Neural cell (in vitro differentiated cells): ENCODE data around the gene MREG. TPM values are rescaled to one million over a fixed set of nuclear protein-coding genes. Genes with fewer than 3 reads are reported as not detected.

Experiments used
- H2AFZ ChIP-seq: fragments of 200-600, 300-800 bp; sonication (generic), shearing (Covaris generic); 2 replicates; pipeline ENCODE4 v1.6.0; 2014; ENCODE audit warnings: low read depth, mild to moderate bottlenecking, antibody characterized with exemption, low read length, moderate library complexity
- H3F3A ChIP-seq: fragments of 200-600 bp; shearing (Covaris generic); 2 replicates; pipeline ENCODE4 v1.6.1; 2016; ENCODE audit warnings: mild to moderate bottlenecking, moderate library complexity, mixed read lengths, antibody characterized with exemption, low read length; ENCODE audit not compliant: insufficient read depth, poor library complexity, severe bottlenecking
- H3K27ac ChIP-seq: fragments of 200-600, 300-800 bp; sonication (generic), shearing (Covaris generic); 2 replicates; pipeline ENCODE4 v1.5.1; 2014; ENCODE audit warnings: mild to moderate bottlenecking, low read length, moderate library complexity
- H3K27me3 ChIP-seq: fragments of 300-800, 200-600 bp; sonication (generic), shearing (Covaris generic); 2 replicates; pipeline ENCODE4 v1.6.0; 2014; ENCODE audit warnings: mild to moderate bottlenecking, low read depth, low read length, moderate library complexity; ENCODE audit not compliant: insufficient read depth
- H3K36me3 ChIP-seq: fragments of 300-800, 200-600 bp; sonication (generic), shearing (Covaris generic); 2 replicates; pipeline ENCODE4 v1.5.1; 2014; ENCODE audit warnings: mild to moderate bottlenecking, antibody characterized with exemption, low read length, moderate library complexity; ENCODE audit not compliant: insufficient read depth
- H3K4me2 ChIP-seq: fragments of 300-800, 200-600 bp; sonication (generic), shearing (Covaris generic); 2 replicates; pipeline ENCODE4 v1.6.0; 2014; ENCODE audit warnings: mild to moderate bottlenecking, low read length
- H3K4me3 ChIP-seq: fragments of 300-800, 200-600 bp; sonication (generic), shearing (Covaris generic); 2 replicates; pipeline ENCODE4 v1.5.1; 2014; ENCODE audit warnings: mild to moderate bottlenecking, low read length, moderate library complexity
- H3K79me2 ChIP-seq: fragments of 200-600 bp; shearing (Covaris generic); replicated peaks from 2 replicates; pipeline ENCODE4 v1.6.0; 2014; ENCODE audit warnings: mild to moderate bottlenecking, low read length, moderate library complexity; ENCODE audit not compliant: insufficient read depth
- H3K9ac ChIP-seq: fragments of 300-800, 200-600 bp; sonication (generic), shearing (Covaris generic); 2 replicates; pipeline ENCODE4 v1.6.1; 2016; ENCODE audit warnings: mild to moderate bottlenecking, low read length, mixed read lengths
- H3K9me2 ChIP-seq: fragments of 200-600 bp; shearing (Covaris generic); 2 replicates; pipeline ENCODE4 v1.6.1; 2016; ENCODE audit warnings: mild to moderate bottlenecking, low read length, mixed read lengths; ENCODE audit not compliant: insufficient read depth
- H3K9me3 ChIP-seq: fragments of 200-600, 300-800 bp; sonication (generic), shearing (Covaris generic); 2 replicates; pipeline ENCODE4 v1.6.1; 2016; ENCODE audit warnings: mild to moderate bottlenecking, mixed run types, low read length, moderate library complexity, mixed read lengths
- H4K20me1 ChIP-seq: fragments of 200-600 bp; shearing (Covaris generic); 2 replicates; pipeline ENCODE4 v1.6.1; 2016; ENCODE audit warnings: mild to moderate bottlenecking, mixed run types; ENCODE audit not compliant: insufficient read depth
- CTCF ChIP-seq: fragments of 450-650 bp; IDR thresholded peaks from 2 replicates; pipeline ENCODE4 v1.5.1; 2014; ENCODE audit warnings: antibody characterized with exemption, mild to moderate bottlenecking, moderate library complexity; ENCODE audit not compliant: poor library complexity, severe bottlenecking
- EP300 ChIP-seq: fragments of 450-650 bp; conservative IDR thresholded peaks from 2 replicates; pipeline ENCODE4 v1.6.1; 2014; ENCODE audit warnings: antibody characterized with exemption, mild to moderate bottlenecking, moderate library complexity; ENCODE audit not compliant: poor library complexity, severe bottlenecking
- EZH2 ChIP-seq: fragments of 200-600, 300-800 bp; shearing (Covaris generic), sonication (generic); IDR thresholded peaks from 2 replicates; pipeline ENCODE4 v1.6.1; 2014; ENCODE audit warnings: antibody characterized with exemption, low read length, borderline replicate concordance, mild to moderate bottlenecking; ENCODE audit not compliant: insufficient read depth, poor library complexity, severe bottlenecking
- MXI1 ChIP-seq: fragments of 450-650 bp; conservative IDR thresholded peaks from 2 replicates; pipeline ENCODE4 v1.6.1; 2014; ENCODE audit warnings: antibody characterized with exemption, mild to moderate bottlenecking; ENCODE audit not compliant: poor library complexity, severe bottlenecking
- POLR2AphosphoS5 ChIP-seq: IDR thresholded peaks from 2 replicates; pipeline ENCODE4 v1.6.1; 2012
- RAD21 ChIP-seq: fragments of 450-650 bp; conservative IDR thresholded peaks from 2 replicates; pipeline ENCODE4 v1.6.1; 2014; ENCODE audit warnings: antibody characterized with exemption, mild to moderate bottlenecking, moderate library complexity
- REST ChIP-seq: IDR thresholded peaks from 2 replicates; pipeline ENCODE4 v1.6.1; 2012; ENCODE audit warnings: borderline replicate concordance
- SMC3 ChIP-seq: fragments of 450-650 bp; conservative IDR thresholded peaks from 2 replicates; pipeline ENCODE4 v1.6.1; 2014; ENCODE audit warnings: antibody characterized with exemption, mild to moderate bottlenecking, moderate library complexity; ENCODE audit not compliant: poor library complexity
- TAF1 ChIP-seq: IDR thresholded peaks from 2 replicates; pipeline ENCODE4 v1.6.1; 2012; ENCODE audit warnings: low read depth
- polyA minus RNA-seq: library from RNA; depleted of rRNA, polyadenylated mRNA; stranded (reverse); fragments of >200 nt; gene quantifications from 2 replicates; pipeline ENCODE4 v1.2.3, GENCODE V29; 2014
- polyA plus RNA-seq: library from polyadenylated mRNA; depleted of rRNA; stranded (reverse); fragments of >200 nt; gene quantifications from 2 replicates; pipeline ENCODE4 v1.2.3, GENCODE V29; 2014

Gene MREG, protein sequence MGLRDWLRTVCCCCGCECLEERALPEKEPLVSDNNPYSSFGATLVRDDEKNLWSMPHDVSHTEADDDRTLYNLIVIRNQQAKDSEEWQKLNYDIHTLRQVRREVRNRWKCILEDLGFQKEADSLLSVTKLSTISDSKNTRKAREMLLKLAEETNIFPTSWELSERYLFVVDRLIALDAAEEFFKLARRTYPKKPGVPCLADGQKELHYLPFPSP
- polyA plus RNA-seq (5.8 and 9.1 TPM in 2 replicates), polyA minus RNA-seq (3.7 and 5.7 TPM in 2 replicates)

DNA sequence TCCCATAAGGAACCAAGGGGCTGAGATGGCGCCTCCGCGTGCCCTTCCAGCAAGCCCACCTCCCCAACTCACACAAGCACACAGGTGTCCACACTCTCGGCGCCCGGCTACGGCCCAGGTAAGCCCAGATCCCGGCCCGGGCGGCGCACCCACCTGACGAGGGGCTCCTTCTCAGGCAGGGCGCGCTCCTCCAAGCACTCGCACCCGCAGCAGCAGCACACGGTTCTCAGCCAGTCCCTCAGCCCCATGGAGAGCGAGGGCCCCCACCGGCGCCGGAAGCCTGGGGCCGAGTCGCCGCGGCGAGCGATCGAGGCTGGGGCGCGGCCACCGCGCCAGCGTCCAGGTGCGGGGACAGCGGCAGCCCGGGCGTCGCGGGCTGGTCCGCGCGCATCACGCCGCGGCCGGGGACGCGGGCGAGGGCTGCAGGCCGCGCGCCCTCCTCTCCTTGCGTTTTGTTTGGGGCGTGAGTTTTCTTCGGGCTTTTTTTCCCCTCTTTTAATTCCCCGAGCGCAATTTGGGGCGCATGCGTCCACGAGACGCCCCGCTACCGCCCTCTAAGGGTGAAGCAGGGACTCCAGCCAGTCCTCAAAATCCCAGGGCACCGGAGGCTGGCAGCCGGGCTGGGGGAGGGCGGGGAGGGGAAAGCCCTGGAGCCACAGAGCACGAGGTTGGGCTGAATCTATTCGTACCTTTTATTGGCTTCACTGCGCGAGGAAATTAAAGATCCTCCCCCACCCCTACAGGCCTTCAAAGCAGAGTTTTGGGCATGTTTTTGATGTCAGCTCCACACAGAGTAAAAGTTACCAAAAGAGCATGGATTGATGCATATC, at the start of gene MREG:
MREG (minus strand) TSS at position 472 of the 830 bp plus-strand sequence; CDS start at position 248, 224 bp downstream.
- TF ChIP-seq SMC3 = peak; percentile 31
- no peak for TF ChIP-seq RAD21
- peak; percentile 47 for TF ChIP-seq MXI1
- TF ChIP-seq REST = no peak
- no peak for TF ChIP-seq TAF1
- no peak for TF ChIP-seq EP300
- no peak for TF ChIP-seq EZH2
- peak; percentile 71 for TF ChIP-seq CTCF
- TF ChIP-seq POLR2AphosphoS5 = no peak

GRCh38 chr2:216059233-216059834, 46.0 kb upstream of the MREG start:
- TF ChIP-seq POLR2AphosphoS5 = no peak
- TF ChIP-seq MXI1 = no peak
- TF ChIP-seq CTCF = no peak
- TF ChIP-seq TAF1 = no peak
- TF ChIP-seq REST = no peak
- TF ChIP-seq RAD21 = no peak
- TF ChIP-seq EZH2 = no peak
- no peak for TF ChIP-seq EP300
- TF ChIP-seq SMC3 = no peak
- no peaks in the 10 kb centered on the region for H3K79me2 ChIP-seq
- no peak overlapping the region for H3K27ac ChIP-seq
- H3F3A ChIP-seq = no peaks in the 10 kb centered on the region
- no peak overlapping the region for H3K4me2 ChIP-seq
- H3K27me3 ChIP-seq = no peaks in the 10 kb centered on the region
- H4K20me1 ChIP-seq = no peaks in the 10 kb centered on the region
- H3K9me3 ChIP-seq = no peaks in the 10 kb centered on the region
- H3K36me3 ChIP-seq = peaks cover 12% of the 10 kb centered on the region
- H2AFZ ChIP-seq = no peak overlapping the region
- no peaks in the 10 kb centered on the region for H3K9me2 ChIP-seq
- no peak overlapping the region for H3K4me3 ChIP-seq
- H3K9ac ChIP-seq = no peak overlapping the region

More for the DNA sequence above, at the start of gene MREG:
- H3K27ac ChIP-seq = no peak within 1 kb of the TSS
- H4K20me1 ChIP-seq = no peaks in the 10 kb centered on the region
- H2AFZ ChIP-seq = peak within 1 kb of the TSS; percentile 51
- H3K9me2 ChIP-seq = no peaks in the 10 kb centered on the region
- peak within 1 kb of the TSS; percentile 85 for H3K4me3 ChIP-seq
- H3K9me3 ChIP-seq = no peaks in the 10 kb centered on the region
- no peaks in the 10 kb centered on the region for H3K27me3 ChIP-seq
- no peaks in the 10 kb centered on the region for H3K79me2 ChIP-seq
- no peaks in the 10 kb centered on the region for H3F3A ChIP-seq
- peak within 1 kb of the TSS; percentile 93 for H3K4me2 ChIP-seq
- H3K9ac ChIP-seq = peak within 1 kb of the TSS; percentile 64
- no peaks in the 10 kb centered on the region for H3K36me3 ChIP-seq
